ENCODE data around the gene GPC1. TPM values are rescaled to one million over a fixed set of nuclear protein-coding genes. Genes with fewer than 3 reads are reported as not detected.

Gene GPC1
- total and polyA plus RNA-seq, 10 donors, result 4.1 to 25.0 (median 15.1) TPM

DNA sequence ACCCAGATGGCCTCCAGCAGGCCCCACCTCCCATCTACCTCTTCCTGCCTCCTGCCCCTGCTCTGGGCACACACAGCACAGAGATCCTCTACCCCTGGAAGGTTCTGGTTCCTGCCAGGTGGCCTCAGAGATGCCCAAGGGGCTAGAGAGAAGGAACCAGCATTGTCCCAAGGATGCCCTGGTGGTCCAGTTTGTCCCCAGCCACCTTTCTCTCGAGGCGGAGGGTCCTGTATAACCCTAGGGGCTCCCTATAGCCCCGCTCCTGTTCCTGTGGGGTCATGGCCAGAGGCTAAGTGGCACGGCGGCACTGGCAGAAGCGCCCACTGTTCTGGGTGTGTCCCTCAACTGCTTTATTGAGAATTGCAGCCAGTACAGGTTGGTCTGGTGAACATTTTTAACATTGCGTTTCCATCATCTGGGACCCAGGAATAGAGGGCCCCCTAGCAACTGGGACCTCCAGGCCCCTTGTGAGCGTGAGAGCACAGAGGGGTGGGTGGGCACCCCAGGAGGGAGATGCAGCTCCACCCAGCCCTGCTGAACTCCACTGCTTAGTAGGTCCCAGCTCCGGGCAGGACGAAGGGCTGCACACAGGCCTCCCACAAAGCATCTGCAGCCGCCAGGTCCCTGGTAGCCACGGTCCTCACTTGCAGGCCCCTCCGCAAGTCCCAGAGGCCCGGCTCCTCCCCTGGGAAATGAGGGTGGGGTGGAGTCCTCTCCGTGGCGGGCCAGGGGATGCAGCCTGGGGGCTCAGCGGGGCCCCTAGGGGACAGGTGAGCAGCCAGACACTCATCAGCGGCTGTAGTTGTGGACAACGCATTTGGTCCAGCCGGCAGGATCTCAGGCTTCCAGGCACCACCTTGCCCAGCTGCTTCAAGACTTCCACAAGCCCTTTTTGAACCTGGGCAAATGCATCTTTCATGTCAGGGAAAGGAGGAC is 33.1 kb downstream of the GPC1 start:
- peaks cover 0 to 38% (median 0%) of the 10 kb centered on the region in 6 donors for H3K36me3 ChIP-seq
- H3K9me3 ChIP-seq, result peaks cover 0 to 23% (median 21%) of the 10 kb centered on the region in 8 donors
- 80 to 93% (median 86%) methylated on average over 8 to 20 of the region's 20 CpGs for WGBS, 5 donors
- H3K27ac ChIP-seq, result no peak overlapping the region
- peaks cover 0 to 14% (median 4%) of the 10 kb centered on the region in 6 donors for H3K4me1 ChIP-seq
- no peaks in the 10 kb centered on the region for H3K27me3 ChIP-seq (replicated peaks in 1 of 7)
- peak; percentile 69 for DNase-seq
- TF ChIP-seq POLR2AphosphoS5 (IDR thresholded peaks at IDR 0.05), result no peak
- no peak for TF ChIP-seq POLR2A (IDR thresholded peaks at IDR 0.05)
- no peak overlapping the region for H3K4me3 ChIP-seq
- intact Hi-C loops (cut with DNase I; ENCODE audit: low total_unique reads), result no loop called here

DNA sequence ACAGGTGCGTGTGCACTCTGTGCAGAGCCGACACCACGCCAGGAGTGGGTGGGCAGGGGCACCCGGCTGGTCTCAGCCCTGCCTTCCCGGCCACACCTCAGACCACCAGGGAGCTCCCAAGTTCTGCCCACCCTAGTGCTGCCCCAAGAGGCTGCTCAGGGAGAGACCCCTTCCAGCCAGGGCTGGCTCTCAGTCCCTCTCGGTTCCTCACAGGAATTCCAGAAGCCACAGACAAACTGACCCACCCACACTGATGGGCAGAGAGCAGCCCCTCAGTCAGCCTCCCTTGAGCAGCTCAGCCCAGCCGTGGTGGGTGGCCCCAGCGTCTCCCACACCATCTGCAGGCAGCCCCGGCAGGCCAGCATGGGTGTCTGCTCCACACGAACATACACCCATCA is 33.8 kb downstream of the GPC1 start:
- DNase-seq, result peak; percentile 48
- Histone ChIP-seq H3K27me3 (replicated peaks in 1 of 7) (no peaks in the 10 kb centered on the region), H3K4me1 (peaks cover 0 to 14% (median 4%) of the 10 kb centered on the region in 6 donors), H3K27ac (no peak overlapping the region), H3K9me3 (peaks cover 0 to 29% (median 28%) of the 10 kb centered on the region in 8 donors), H3K36me3 (peaks cover 0 to 38% (median 0%) of the 10 kb centered on the region in 6 donors), H3K4me3 (no peak overlapping the region)
- 74 to 91% (median 79%) methylated on average over 10 of the region's 10 CpGs for WGBS, 5 donors
- intact Hi-C loops (cut with DNase I; ENCODE audit: low total_unique reads), result no loop called here
- no peak for TF ChIP-seq CTCF (IDR thresholded peaks at IDR 0.05 in 8 of 11, conservative IDR thresholded peaks at IDR 0.05 in 3 of 11)
- TF ChIP-seq POLR2AphosphoS5 (IDR thresholded peaks at IDR 0.05), result peak in 2 of 3 donors; percentile 20 to 57

- H3K9me3 ChIP-seq, result peaks cover 2 to 34% (median 33%) of the 10 kb centered on the region in 8 donors
- H3K27me3 ChIP-seq (replicated peaks in 1 of 7), result no peaks in the 10 kb centered on the region
- WGBS, 5 donors, result 84 to 99% (median 94%) methylated on average over 5 to 6 of the region's 6 CpGs
- TF ChIP-seq POLR2AphosphoS5 (IDR thresholded peaks at IDR 0.05), result peak in 1 of 3 donors; percentile 14
- TF ChIP-seq CTCF (IDR thresholded peaks at IDR 0.05 in 8 of 11, conservative IDR thresholded peaks at IDR 0.05 in 3 of 11), result no peak
- TF ChIP-seq POLR2A (IDR thresholded peaks at IDR 0.05), result no peak
- no peak overlapping the region for H3K27ac ChIP-seq
- peaks cover 0 to 35% (median 0%) of the 10 kb centered on the region in 6 donors for H3K36me3 ChIP-seq
- no peak overlapping the region for H3K4me3 ChIP-seq
- peaks cover 0 to 14% (median 4%) of the 10 kb centered on the region in 6 donors for H3K4me1 ChIP-seq
- intact Hi-C loops (cut with DNase I; ENCODE audit: low total_unique reads), result no loop called here
- DNase-seq, result peak; percentile 29
Measured at GRCh38 chr2:240469740-240470139, 34.3 kb downstream of the GPC1 start.

- Histone ChIP-seq H3K36me3 (peaks cover 0 to 28% (median 0%) of the 10 kb centered on the region in 6 donors), H3K9me3 (peaks cover 4 to 57% (median 54%) of the 10 kb centered on the region in 8 donors), H3K4me3 (no peak overlapping the region), H3K27ac (no peak overlapping the region), H3K4me1 (peaks cover 0 to under 1% (median 0%) of the 10 kb centered on the region in 6 donors), H3K27me3 (replicated peaks in 1 of 7) (no peaks in the 10 kb centered on the region)
- intact Hi-C loops (cut with DNase I; ENCODE audit: low total_unique reads), result no loop called here
- WGBS, 5 donors, result 89 to 98% (median 96%) methylated on average over 7 to 11 of the region's 11 CpGs
- peak; percentile 42 for DNase-seq
- no peak for TF ChIP-seq POLR2A (IDR thresholded peaks at IDR 0.05)
- TF ChIP-seq POLR2AphosphoS5 (IDR thresholded peaks at IDR 0.05), result no peak
- TF ChIP-seq CTCF (IDR thresholded peaks at IDR 0.05 in 8 of 11, conservative IDR thresholded peaks at IDR 0.05 in 3 of 11), result no peak
Measured at GRCh38 chr2:240472078-240472790, 36.8 kb downstream of the GPC1 start.
